ENCODE measurements around the gene MAP4K3.

Gene MAP4K3

GRCh38 chr2:39436592-39437521, at the start of gene MAP4K3:
MAP4K3 (minus strand) TSS chr2:39437285; CDS start chr2:39436987, 298 bp downstream.
- DNase-seq (ENCODE audit: low read depth), result peak; percentile 97

DNA sequence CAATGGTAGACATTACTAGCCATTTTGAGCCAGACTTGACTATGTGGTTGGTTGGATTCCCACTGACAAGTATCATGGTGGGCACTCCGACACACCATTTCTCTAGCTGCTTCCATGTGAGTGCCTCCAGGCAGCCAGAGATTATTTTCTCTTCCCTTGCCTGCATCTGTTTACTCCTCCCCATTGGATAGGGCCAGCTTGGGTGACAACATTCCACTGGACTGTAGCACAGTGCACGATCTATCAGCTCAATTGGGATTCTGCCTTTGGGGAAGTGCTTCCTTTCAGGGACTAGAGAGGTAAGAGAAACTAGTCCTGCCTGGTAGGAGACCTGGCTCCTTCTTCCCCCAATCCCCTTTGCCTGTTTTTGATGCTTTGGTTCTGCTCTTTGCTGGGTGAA, 49.0 kb upstream of the MAP4K3 start:
- DNase-seq (ENCODE audit: low read depth), result no peak

DNA sequence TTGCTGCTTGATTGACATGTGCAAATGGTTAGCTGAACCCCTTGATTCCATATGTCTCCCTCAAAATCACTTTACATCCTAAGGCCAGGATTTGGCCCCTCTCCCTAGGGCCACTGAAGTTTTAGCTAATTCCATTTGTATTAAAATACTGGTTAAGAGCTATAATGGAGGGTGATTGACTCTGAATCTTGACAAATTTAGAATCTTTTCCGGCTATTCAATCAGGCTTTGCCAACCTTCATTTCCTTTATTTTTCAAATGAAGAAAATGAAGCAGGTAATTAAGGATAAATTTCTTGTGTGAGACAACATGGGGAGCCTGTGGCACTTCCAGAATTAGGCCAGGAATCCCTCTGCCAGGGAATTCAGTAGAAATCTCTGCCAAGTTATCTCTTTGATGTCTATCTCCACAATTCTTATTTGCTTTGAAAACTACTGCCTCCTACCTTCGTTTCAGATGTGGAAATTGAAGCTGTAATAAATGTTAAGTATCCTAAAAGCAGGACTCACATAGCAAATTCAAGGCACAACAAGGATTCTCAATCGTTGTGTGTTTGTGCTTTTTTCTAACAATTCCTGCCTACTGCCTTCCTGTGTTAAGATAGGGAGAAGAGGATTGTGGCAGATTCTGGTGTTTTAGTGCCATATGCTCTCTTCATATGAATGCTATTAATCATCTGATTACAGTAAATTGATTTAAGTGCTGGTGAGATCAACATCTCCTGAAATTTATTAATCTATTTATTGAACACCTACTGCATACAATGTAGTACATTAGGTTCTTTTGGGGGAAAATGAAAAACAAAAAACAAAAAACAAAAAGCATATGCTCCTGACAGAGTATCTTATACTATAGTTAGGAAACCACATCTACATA, 47.8 kb upstream of the MAP4K3 start:
- no peak for DNase-seq (ENCODE audit: low read depth)

- no peak for DNase-seq (ENCODE audit: low read depth)
These were observed 47.1 kb upstream of the MAP4K3 start for GRCh38 chr2:39484206-39484605.

DNA sequence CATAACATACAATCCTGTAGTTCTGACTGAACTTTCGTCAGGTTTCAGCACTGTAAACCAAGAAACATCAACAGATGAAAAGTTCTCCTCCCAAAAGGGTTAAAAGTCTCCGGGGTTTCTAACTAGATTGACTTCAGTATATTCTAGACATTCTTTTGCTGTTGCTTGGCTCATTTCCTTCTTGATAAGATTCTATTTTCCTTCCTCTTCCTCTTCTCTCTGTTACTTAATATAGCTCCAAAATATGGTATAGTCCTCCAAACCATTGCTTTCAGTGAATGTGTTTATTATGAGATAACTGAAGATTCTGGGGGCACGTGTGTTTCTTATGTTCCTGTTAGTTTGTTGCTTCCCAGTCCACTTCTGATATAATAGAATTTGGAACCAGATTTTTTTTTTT, 46.4 kb upstream of the MAP4K3 start:
- DNase-seq (ENCODE audit: low read depth), result no peak

DNA sequence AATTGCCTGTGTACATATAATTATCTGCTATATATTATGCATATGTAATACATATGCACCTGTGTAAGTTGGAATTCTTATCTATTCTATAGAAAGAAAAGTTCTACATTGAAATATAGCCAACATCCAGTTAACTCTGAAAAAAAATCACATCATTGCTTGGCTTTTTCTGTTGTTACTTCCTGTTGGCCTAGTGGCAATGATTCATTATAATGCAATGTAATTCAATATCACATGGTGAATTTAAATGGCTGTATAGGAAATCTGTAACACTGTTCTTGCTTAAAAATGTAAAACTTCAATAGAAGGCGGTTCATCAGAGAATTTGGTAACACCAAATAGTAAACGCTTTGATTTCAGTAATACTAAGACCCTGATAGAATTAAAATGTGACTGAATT, 44.5 kb upstream of the MAP4K3 start:
- DNase-seq (ENCODE audit: low read depth), result peak; percentile 86

DNA sequence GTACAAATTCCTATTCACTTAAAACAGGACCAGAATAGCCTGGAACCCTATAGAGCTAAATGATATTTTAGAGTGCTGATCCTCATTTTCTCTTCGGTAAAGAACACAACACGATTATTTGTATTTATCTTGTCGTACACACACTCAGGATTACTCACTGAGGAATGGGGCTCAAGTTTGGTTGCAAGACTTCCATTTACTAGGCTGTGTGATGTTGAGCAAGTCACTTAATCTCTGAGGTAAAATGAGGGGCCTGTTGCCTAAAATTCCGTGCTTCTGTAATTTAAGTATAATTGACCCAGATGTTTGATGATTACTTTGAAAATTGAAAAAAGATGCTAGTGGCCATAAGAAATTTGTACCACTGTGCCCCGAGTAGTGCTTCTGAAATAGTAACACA, 42.6 kb upstream of the MAP4K3 start:
- DNase-seq (ENCODE audit: low read depth), result no peak

- no peak for DNase-seq (ENCODE audit: low read depth)
These were observed 42.1 kb upstream of the MAP4K3 start for GRCh38 chr2:39479053-39479670.

DNA sequence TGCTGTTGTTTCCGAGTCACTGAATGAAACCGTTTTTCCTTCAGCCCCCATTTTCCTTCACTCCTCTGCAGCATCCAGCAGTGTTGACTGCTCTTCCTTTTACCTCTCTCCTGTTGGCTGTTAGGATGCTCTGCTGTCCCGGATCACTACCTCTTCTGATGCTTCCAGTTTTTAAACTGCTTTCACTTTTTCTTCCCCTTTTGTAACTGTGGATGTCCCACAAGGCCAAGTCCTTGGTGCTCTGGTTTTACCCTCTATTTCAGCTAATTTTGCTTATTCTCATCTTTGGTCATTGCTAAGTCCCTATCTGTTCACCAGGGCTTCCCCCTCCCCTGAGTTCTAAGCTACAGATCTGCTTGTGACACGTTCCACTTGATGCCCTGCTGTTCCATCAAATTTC, 39.4 kb upstream of the MAP4K3 start:
- DNase-seq (ENCODE audit: low read depth), result no peak

- DNase-seq (ENCODE audit: low read depth), result no peak
These were observed 37.9 kb upstream of the MAP4K3 start for GRCh38 chr2:39475006-39475405.

DNA sequence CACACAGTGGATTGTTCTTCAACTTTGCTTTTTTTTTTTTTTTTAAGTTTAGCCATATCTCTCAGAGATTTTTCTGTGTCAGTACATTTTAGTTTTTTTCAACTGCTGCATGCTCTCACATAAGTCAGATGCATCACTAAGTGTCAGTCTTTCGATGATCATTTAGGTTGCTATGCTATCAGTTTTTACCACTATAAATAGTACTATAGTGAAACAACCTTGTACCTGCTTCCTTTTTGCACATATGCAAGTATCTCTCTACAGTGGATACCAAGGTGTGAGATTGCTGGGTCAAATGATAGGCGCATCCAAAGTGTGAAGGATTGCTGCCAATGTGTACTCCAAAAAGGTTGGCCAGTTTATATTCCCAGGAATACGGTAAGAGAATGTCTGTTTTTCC, 33.5 kb upstream of the MAP4K3 start:
- no peak for DNase-seq (ENCODE audit: low read depth)

- peak; percentile 68 for DNase-seq (ENCODE audit: low read depth)
These were observed 32.7 kb upstream of the MAP4K3 start for GRCh38 chr2:39469807-39470206.

DNA sequence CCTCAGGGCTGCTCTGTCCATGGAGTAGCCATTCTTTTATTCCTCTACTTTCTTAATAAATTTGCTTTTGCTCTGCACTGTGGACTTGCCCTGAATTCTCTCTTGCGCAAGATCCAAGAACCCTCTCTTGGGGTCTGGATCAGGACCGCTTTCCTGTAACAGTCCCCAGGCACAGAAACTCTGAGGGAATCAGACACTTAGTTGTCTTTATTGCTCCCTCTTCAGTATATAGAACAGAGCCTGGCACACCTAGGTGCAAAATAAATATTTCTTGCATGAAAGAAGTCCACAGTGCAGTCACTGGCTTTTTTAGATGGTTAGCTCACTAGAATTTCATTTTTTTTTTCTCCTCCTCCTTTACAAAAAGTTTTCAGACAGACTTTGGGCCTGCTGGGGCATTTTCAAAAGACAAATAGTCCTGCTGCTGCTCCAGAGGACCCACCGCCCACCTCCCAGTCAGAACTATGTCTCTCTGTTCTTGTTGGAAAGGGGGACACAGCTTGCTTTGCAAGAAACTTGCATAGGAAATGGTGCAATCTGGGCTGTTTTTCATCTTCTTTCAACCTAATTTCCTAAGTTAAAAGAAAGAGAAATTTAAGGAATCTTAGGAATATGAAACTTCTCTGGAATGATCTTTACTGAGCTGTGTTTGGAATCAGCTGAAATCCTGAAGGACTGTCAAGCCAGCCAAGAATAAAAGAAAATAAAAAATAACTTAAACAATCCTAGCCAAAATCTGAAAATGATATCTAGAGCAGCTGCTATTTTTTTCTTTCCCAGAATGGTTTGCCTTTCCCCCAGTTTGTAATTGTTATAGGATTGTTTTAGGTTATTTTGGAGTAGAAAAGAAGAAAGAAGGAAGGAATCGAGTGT, 31.7 kb upstream of the MAP4K3 start:
- DNase-seq (ENCODE audit: low read depth), result no peak

DNA sequence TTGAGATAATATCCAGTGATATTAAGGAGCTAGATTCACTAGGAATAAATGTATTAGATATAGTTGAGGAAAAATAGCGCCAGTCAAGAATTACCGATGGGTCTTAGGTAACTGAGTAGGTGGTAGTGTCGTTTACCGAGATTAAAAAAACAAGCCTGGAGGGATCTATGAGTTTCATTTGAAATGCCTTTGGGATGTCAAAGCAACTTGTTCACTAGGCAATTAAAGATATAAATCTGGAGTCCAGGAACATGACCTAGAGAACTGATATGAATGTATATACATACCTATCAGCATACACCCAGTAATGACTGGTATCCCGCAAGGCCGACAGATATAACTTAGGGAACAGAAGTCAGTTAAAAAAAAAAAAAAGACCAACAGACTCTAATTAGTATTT, 29.2 kb upstream of the MAP4K3 start:
- no peak for DNase-seq (ENCODE audit: low read depth)

- no peak for DNase-seq (ENCODE audit: low read depth)
These were observed 27.8 kb upstream of the MAP4K3 start for GRCh38 chr2:39464864-39465263.

DNA sequence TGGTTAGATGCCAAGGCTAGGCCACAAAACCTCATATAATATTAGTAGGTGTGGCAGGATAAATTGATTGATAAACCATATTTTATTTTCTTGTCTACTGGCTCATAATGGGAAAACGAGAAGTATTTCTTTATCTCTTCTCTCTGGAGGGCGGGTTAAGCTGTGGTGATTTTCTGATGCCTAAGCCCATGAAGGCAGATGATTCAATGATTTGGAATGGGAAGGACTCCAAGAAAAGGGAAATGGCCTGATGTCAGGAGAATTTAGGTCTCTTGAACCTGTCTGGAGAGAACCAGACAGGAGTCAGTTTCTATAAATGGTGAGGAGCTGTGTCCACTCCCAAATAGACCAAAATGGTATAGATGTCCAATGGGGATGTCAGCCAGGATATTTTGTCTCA, 18.7 kb upstream of the MAP4K3 start:
- peak; percentile 70 for DNase-seq (ENCODE audit: low read depth)

DNA sequence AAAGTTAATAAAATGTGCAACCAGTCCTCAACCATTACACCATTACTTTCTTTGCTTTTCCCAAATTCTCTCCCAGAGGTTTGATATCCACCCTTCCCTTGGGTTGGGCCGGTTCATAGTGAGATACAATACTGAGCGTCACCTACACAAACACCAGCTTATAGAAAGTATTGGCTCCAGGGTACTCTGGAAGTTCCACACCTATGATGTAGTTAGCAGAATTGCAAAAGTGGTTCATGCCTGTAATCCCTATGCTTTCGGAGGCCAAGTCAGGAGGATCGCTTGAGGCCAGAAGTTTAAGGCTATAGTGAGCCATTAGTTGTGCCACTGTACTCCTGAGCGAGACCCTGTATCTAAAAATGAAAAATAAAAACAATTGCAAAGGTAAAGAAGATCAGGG, 15.3 kb upstream of the MAP4K3 start:
- no peak for DNase-seq (ENCODE audit: low read depth)

- no peak for DNase-seq (ENCODE audit: low read depth)
These were observed 14.9 kb upstream of the MAP4K3 start for GRCh38 chr2:39451954-39452353.

DNA sequence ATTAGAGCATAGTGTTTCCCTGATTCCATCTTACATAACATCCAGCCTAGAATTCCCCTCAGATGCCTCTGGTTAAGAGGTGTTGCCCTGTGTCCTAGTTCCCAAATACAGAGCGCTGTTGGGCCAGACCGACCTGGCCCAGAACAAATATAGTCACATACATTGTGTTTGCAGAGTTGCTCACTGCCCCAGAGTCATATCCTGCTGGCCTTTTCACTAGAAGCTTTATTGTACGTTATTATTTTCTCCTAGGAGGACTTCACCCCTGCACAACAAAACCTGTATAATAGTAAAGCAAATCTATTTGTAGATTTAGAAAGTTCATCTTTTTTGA, 11.1 kb upstream of the MAP4K3 start:
- DNase-seq (ENCODE audit: low read depth), result no peak

GRCh38 chr2:39447266-39448168, 10.4 kb upstream of the MAP4K3 start:
- peak; percentile 52 for DNase-seq (ENCODE audit: low read depth)

DNA sequence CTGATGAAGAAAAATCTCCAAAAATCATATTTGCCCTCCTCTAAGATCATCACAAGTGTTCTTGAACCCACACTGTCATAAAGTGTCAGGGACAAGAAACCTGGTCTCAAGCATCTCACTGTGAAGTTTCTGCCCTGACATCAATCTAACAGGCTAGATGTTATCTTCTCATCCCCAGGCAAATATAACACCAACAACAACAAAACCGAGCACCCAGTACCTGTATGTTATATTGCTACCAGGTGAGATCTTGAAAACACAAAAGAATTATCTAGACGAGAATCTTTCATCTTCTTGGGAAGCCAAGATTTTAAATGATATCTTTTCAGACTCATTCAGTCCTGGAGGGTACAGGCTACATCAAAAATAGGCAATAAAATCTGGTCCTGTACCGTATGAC, 8.8 kb upstream of the MAP4K3 start:
- DNase-seq (ENCODE audit: low read depth), result no peak
